Measurements from ENCODE around the gene LOX.
"Not testable (repeated sequence)": the region's sequence is repeated elsewhere in the genome, so short reads cannot be mapped to it uniquely, and the experiment has no call there.

The LOX gene

GRCh38 chr5:122112733-122113558, 34.9 kb upstream of the LOX start:
- Histone ChIP-seq H3K9me3 (ENCODE audit: control insufficient read depth, insufficient read depth, low read length) (no peaks in the 10 kb centered on the region), H3K4me1 (ENCODE audit: control insufficient read depth, insufficient read depth, low read length) (no peaks in the 10 kb centered on the region), H3K27me3 (ENCODE audit: control insufficient read depth, insufficient read depth, low read length) (no peaks in the 10 kb centered on the region), H3K36me3 (ENCODE audit: control insufficient read depth, insufficient read depth, low read length) (no peaks in the 10 kb centered on the region), H3K9ac (ENCODE audit: low read depth, low read length) (no peak overlapping the region), H3K4me3 (ENCODE audit: low read depth, low read length) (no peak overlapping the region)

GRCh38 chr5:122112063-122112462, 34.0 kb upstream of the LOX start:
- Histone ChIP-seq H3K9ac (ENCODE audit: low read depth, low read length) (no peak overlapping the region), H3K4me1 (ENCODE audit: control insufficient read depth, insufficient read depth, low read length) (no peaks in the 10 kb centered on the region), H3K36me3 (ENCODE audit: control insufficient read depth, insufficient read depth, low read length) (no peaks in the 10 kb centered on the region), H3K4me3 (ENCODE audit: low read depth, low read length) (no peak overlapping the region), H3K27me3 (ENCODE audit: control insufficient read depth, insufficient read depth, low read length) (no peaks in the 10 kb centered on the region), H3K9me3 (ENCODE audit: control insufficient read depth, insufficient read depth, low read length) (no peaks in the 10 kb centered on the region)

GRCh38 chr5:122111460-122111859, 33.4 kb upstream of the LOX start:
- H3K36me3 ChIP-seq (ENCODE audit: control insufficient read depth, insufficient read depth, low read length), result no peaks in the 10 kb centered on the region
- no peaks in the 10 kb centered on the region for H3K4me1 ChIP-seq (ENCODE audit: control insufficient read depth, insufficient read depth, low read length)
- H3K9ac ChIP-seq (ENCODE audit: low read depth, low read length), result no peak overlapping the region
- H3K9me3 ChIP-seq (ENCODE audit: control insufficient read depth, insufficient read depth, low read length), result no peaks in the 10 kb centered on the region
- no peaks in the 10 kb centered on the region for H3K27me3 ChIP-seq (ENCODE audit: control insufficient read depth, insufficient read depth, low read length)
- no peak overlapping the region for H3K4me3 ChIP-seq (ENCODE audit: low read depth, low read length)

GRCh38 chr5:122110987-122111386, 32.9 kb upstream of the LOX start:
- Histone ChIP-seq H3K4me1 (ENCODE audit: control insufficient read depth, insufficient read depth, low read length) (no peaks in the 10 kb centered on the region), H3K9ac (ENCODE audit: low read depth, low read length) (no peak overlapping the region), H3K27me3 (ENCODE audit: control insufficient read depth, insufficient read depth, low read length) (no peaks in the 10 kb centered on the region), H3K4me3 (ENCODE audit: low read depth, low read length) (no peak overlapping the region), H3K9me3 (ENCODE audit: control insufficient read depth, insufficient read depth, low read length) (no peaks in the 10 kb centered on the region), H3K36me3 (ENCODE audit: control insufficient read depth, insufficient read depth, low read length) (no peaks in the 10 kb centered on the region)

- Histone ChIP-seq H3K9ac (ENCODE audit: low read depth, low read length) (no peak overlapping the region), H3K4me3 (ENCODE audit: low read depth, low read length) (no peak overlapping the region), H3K4me1 (ENCODE audit: control insufficient read depth, insufficient read depth, low read length) (no peaks in the 10 kb centered on the region), H3K9me3 (ENCODE audit: control insufficient read depth, insufficient read depth, low read length) (no peaks in the 10 kb centered on the region), H3K36me3 (ENCODE audit: control insufficient read depth, insufficient read depth, low read length) (no peaks in the 10 kb centered on the region), H3K27me3 (ENCODE audit: control insufficient read depth, insufficient read depth, low read length) (no peaks in the 10 kb centered on the region)
These were observed 29.0 kb upstream of the LOX start for GRCh38 chr5:122107016-122107415.

GRCh38 chr5:122105909-122106308, 27.9 kb upstream of the LOX start:
- H3K27me3 ChIP-seq (ENCODE audit: control insufficient read depth, insufficient read depth, low read length), result no peaks in the 10 kb centered on the region
- no peak overlapping the region for H3K9ac ChIP-seq (ENCODE audit: low read depth, low read length)
- no peaks in the 10 kb centered on the region for H3K4me1 ChIP-seq (ENCODE audit: control insufficient read depth, insufficient read depth, low read length)
- H3K9me3 ChIP-seq (ENCODE audit: control insufficient read depth, insufficient read depth, low read length), result no peaks in the 10 kb centered on the region
- no peak overlapping the region for H3K4me3 ChIP-seq (ENCODE audit: low read depth, low read length)
- H3K36me3 ChIP-seq (ENCODE audit: control insufficient read depth, insufficient read depth, low read length), result no peaks in the 10 kb centered on the region

- H3K27me3 ChIP-seq (ENCODE audit: control insufficient read depth, insufficient read depth, low read length), result no peaks in the 10 kb centered on the region
- no peak overlapping the region for H3K4me3 ChIP-seq (ENCODE audit: low read depth, low read length)
- H3K9me3 ChIP-seq (ENCODE audit: control insufficient read depth, insufficient read depth, low read length), result no peaks in the 10 kb centered on the region
- H3K9ac ChIP-seq (ENCODE audit: low read depth, low read length), result no peak overlapping the region
- no peaks in the 10 kb centered on the region for H3K36me3 ChIP-seq (ENCODE audit: control insufficient read depth, insufficient read depth, low read length)
- H3K4me1 ChIP-seq (ENCODE audit: control insufficient read depth, insufficient read depth, low read length), result peaks cover 10% of the 10 kb centered on the region
These were observed 24.8 kb upstream of the LOX start for GRCh38 chr5:122102825-122103224.

GRCh38 chr5:122101636-122102285, 23.7 kb upstream of the LOX start:
- no peak overlapping the region for H3K9ac ChIP-seq (ENCODE audit: low read depth, low read length)
- no peaks in the 10 kb centered on the region for H3K9me3 ChIP-seq (ENCODE audit: control insufficient read depth, insufficient read depth, low read length)
- H3K4me1 ChIP-seq (ENCODE audit: control insufficient read depth, insufficient read depth, low read length), result peaks cover 10% of the 10 kb centered on the region
- H3K27me3 ChIP-seq (ENCODE audit: control insufficient read depth, insufficient read depth, low read length), result no peaks in the 10 kb centered on the region
- no peak overlapping the region for H3K4me3 ChIP-seq (ENCODE audit: low read depth, low read length)
- no peaks in the 10 kb centered on the region for H3K36me3 ChIP-seq (ENCODE audit: control insufficient read depth, insufficient read depth, low read length)

GRCh38 chr5:122099060-122099790, 21.2 kb upstream of the LOX start:
- no peaks in the 10 kb centered on the region for H3K27me3 ChIP-seq (ENCODE audit: control insufficient read depth, insufficient read depth, low read length)
- H3K9me3 ChIP-seq (ENCODE audit: control insufficient read depth, insufficient read depth, low read length), result no peaks in the 10 kb centered on the region
- peaks cover 10% of the 10 kb centered on the region for H3K4me1 ChIP-seq (ENCODE audit: control insufficient read depth, insufficient read depth, low read length)
- no peak overlapping the region for H3K9ac ChIP-seq (ENCODE audit: low read depth, low read length)
- no peaks in the 10 kb centered on the region for H3K36me3 ChIP-seq (ENCODE audit: control insufficient read depth, insufficient read depth, low read length)
- no peak overlapping the region for H3K4me3 ChIP-seq (ENCODE audit: low read depth, low read length)

- Histone ChIP-seq H3K4me3 (ENCODE audit: low read depth, low read length) (no peak overlapping the region), H3K9me3 (ENCODE audit: control insufficient read depth, insufficient read depth, low read length) (no peaks in the 10 kb centered on the region), H3K36me3 (ENCODE audit: control insufficient read depth, insufficient read depth, low read length) (no peaks in the 10 kb centered on the region), H3K27me3 (ENCODE audit: control insufficient read depth, insufficient read depth, low read length) (no peaks in the 10 kb centered on the region), H3K9ac (ENCODE audit: low read depth, low read length) (no peak overlapping the region), H3K4me1 (ENCODE audit: control insufficient read depth, insufficient read depth, low read length) (peaks cover 10% of the 10 kb centered on the region)
These were observed 19.3 kb upstream of the LOX start for GRCh38 chr5:122097391-122097790.

- Histone ChIP-seq H3K9ac (ENCODE audit: low read depth, low read length) (no peak overlapping the region), H3K4me3 (ENCODE audit: low read depth, low read length) (no peak overlapping the region), H3K36me3 (ENCODE audit: control insufficient read depth, insufficient read depth, low read length) (no peaks in the 10 kb centered on the region), H3K4me1 (ENCODE audit: control insufficient read depth, insufficient read depth, low read length) (peaks cover 7% of the 10 kb centered on the region), H3K9me3 (ENCODE audit: control insufficient read depth, insufficient read depth, low read length) (no peaks in the 10 kb centered on the region), H3K27me3 (ENCODE audit: control insufficient read depth, insufficient read depth, low read length) (no peaks in the 10 kb centered on the region)
These were observed 17.1 kb upstream of the LOX start for GRCh38 chr5:122095158-122095557.

GRCh38 chr5:122094251-122094650, 16.2 kb upstream of the LOX start:
- H3K9ac ChIP-seq (ENCODE audit: low read depth, low read length); H3K27me3 ChIP-seq (ENCODE audit: control insufficient read depth, insufficient read depth, low read length); H3K36me3 ChIP-seq (ENCODE audit: control insufficient read depth, insufficient read depth, low read length); H3K9me3 ChIP-seq (ENCODE audit: control insufficient read depth, insufficient read depth, low read length); H3K4me3 ChIP-seq (ENCODE audit: low read depth, low read length); H3K4me1 ChIP-seq (ENCODE audit: control insufficient read depth, insufficient read depth, low read length): not testable (repeated sequence)
